Mucosa of descending colon (tissue), 3 donors: ENCODE measurements around the gene CHRNA9. TPM values are rescaled to one million over a fixed set of nuclear protein-coding genes. Genes with fewer than 3 reads are reported as not detected.

Source experiments
- ATAC-seq: fragments of 200-7000 bp; cut with Tn5 transposase; one replicate; pipeline ENCODE4 v1.9.1; 2020; ENCODE audit warnings: mild to moderate bottlenecking, moderate library complexity
- DNase-seq, 3 donors: peaks; one replicate each; pipeline ENCODE4 v3.0.0-alpha.2; 2020
- H3K36me3 ChIP-seq: fragments of 200-600 bp; one replicate; pipeline ENCODE4 v1.8.0; 2021; ENCODE audit warnings: low read depth, mild to moderate bottlenecking
- H3K4me1 ChIP-seq: fragments of 200-600 bp; one replicate; pipeline ENCODE4 v1.8.0; 2021; ENCODE audit warnings: low read depth, mild to moderate bottlenecking
- H3K4me3 ChIP-seq: fragments of 200-600 bp; one replicate; pipeline ENCODE4 v1.8.0; 2021; ENCODE audit warnings: mild to moderate bottlenecking
- H3K9me3 ChIP-seq: fragments of 200-600 bp; one replicate; pipeline ENCODE4 v1.8.0; 2021; ENCODE audit warnings: mild to moderate bottlenecking
- intact Hi-C, 2 donors: fragments of 100-400 bp; cut with DNase I in 1 of 2; cut with micrococcal nuclease in 1 of 2; formaldehyde crosslinking; loops; one replicate each; pipeline versions ENCODE4 v1.11.0 to v1.11.1; 2022; cut with DNase I, micrococcal nuclease
- total RNA-seq, 3 donors: library from RNA; stranded (reverse); fragmentation: NEBNext Ultra II Directional in 2 of 3; extraction: Animal tissue kit (Norgen Biotek cat#: 25700) in 2 of 3; gene quantifications; one replicate each; pipeline versions ENCODE4 v1.2.1 to v1.2.4, GENCODE V29; 2021 to 2023
- TF ChIP-seq, protein P1 (sequence below): fragments of 200-600 bp; IDR thresholded peaks from one replicate; pipeline ENCODE4 v1.8.0; 2022; ENCODE audit warnings: antibody characterized with exemption, mild to moderate bottlenecking
- donor health status: DM: no; HTN: no; CAD: no; lungs with moderate emphysema.
- donor health status: DM: no; HTN: no; CAD: no.
- donor health status: DM: no; HTN: yes; CAD: no.

CHRNA9 gene
- total RNA-seq, 3 donors from 2014 or later, result not detected

DNA sequence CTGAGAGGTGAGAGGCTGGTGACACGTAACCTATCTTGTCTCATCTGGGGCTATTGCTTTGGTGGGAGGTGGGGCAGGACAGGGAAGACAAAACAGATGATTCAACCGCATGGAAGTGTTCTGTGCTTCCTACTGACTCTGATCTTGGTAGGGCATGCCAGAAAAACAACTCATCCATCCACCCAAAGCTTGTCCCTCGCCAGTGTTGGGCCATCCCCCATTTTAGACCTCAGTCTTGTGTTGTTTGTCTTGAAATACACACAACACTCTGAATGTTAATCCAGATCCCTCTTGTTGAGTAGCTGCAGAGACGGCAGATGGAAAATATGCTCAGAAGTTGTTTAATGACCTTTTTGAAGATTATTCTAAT, 377 bp downstream of the CHRNA9 start:
- no peak for ATAC-seq
- no peaks in the 10 kb centered on the region for H3K9me3 ChIP-seq
- no peak overlapping the region for H3K4me3 ChIP-seq
- H3K4me1 ChIP-seq, result no peaks in the 10 kb centered on the region
- intact Hi-C loops, result no loop called here
- no peaks in the 10 kb centered on the region for H3K36me3 ChIP-seq
- DNase-seq, result no peak
- TF ChIP-seq, protein P1, sequence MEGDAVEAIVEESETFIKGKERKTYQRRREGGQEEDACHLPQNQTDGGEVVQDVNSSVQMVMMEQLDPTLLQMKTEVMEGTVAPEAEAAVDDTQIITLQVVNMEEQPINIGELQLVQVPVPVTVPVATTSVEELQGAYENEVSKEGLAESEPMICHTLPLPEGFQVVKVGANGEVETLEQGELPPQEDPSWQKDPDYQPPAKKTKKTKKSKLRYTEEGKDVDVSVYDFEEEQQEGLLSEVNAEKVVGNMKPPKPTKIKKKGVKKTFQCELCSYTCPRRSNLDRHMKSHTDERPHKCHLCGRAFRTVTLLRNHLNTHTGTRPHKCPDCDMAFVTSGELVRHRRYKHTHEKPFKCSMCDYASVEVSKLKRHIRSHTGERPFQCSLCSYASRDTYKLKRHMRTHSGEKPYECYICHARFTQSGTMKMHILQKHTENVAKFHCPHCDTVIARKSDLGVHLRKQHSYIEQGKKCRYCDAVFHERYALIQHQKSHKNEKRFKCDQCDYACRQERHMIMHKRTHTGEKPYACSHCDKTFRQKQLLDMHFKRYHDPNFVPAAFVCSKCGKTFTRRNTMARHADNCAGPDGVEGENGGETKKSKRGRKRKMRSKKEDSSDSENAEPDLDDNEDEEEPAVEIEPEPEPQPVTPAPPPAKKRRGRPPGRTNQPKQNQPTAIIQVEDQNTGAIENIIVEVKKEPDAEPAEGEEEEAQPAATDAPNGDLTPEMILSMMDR, result no peak

DNA sequence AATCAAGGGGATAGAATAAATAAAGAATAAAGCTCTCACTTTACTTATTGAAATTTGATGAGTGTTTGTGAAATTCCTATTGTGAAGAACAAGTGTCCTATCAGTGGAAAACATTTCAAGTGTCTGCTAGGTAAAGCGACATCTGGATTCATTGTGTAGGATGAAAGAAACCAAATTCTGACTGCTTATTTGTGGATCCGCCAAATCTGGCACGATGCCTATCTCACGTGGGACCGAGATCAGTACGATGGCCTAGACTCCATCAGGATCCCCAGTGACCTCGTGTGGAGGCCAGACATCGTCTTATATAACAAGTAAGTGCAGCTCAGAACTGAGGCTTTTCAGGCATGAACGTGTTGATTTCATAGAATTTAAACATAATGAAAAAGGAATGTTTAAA, 1.9 kb downstream of the CHRNA9 start:
- no peaks in the 10 kb centered on the region for H3K36me3 ChIP-seq
- TF ChIP-seq, protein P1, result no peak
- ATAC-seq (no peak), DNase-seq (no peak)
- intact Hi-C loops, result no loop called here
- H3K4me1 ChIP-seq, result no peaks in the 10 kb centered on the region
- H3K4me3 ChIP-seq, result no peak overlapping the region
- H3K9me3 ChIP-seq, result no peaks in the 10 kb centered on the region

DNA sequence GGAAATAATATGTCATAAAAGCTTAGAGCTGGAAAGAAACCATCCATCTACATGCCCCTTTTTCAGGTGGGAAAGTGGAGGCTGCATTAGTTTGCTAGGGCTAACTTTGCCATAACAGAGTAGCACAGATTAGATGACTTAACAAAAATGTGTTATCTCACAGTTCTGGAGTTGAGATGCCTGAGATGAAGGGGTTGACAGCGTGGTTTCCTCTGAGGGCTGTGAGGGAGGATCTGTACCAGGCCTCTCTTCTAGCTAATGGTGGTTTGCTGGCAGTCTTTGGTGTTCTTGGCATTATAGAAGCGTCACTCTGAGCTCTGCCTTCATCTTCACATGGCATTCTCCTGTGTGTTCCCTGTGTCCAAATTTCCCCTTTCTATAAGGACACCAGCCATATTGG, 2.4 kb downstream of the CHRNA9 start:
- ATAC-seq, result no peak
- no peaks in the 10 kb centered on the region for H3K9me3 ChIP-seq
- no peak overlapping the region for H3K4me3 ChIP-seq
- no peak for DNase-seq
- intact Hi-C loops, result no loop called here
- no peaks in the 10 kb centered on the region for H3K4me1 ChIP-seq
- TF ChIP-seq, protein P1, result no peak
- no peaks in the 10 kb centered on the region for H3K36me3 ChIP-seq

DNA sequence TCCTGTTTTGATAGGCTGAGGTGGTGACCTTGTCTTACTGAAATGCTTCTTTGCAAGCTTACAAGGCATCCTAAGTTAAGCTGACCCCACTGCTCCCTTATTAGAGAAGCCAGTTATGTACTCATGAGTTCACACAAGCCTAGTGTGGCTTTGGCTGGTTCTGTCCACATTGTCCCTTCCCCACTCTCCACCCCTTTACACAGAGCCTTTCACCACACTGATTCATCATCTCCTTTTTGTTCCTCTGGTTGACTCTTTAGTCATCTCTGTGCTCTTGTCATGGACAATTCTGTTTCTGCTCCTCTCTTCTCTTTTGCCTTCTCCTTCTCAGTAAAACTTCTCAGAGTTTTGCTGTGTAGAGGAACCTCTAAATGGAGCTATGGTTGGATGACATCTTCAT, 4.9 kb downstream of the CHRNA9 start:
- DNase-seq, result no peak
- Histone ChIP-seq H3K9me3 (no peaks in the 10 kb centered on the region), H3K4me1 (no peaks in the 10 kb centered on the region), H3K4me3 (no peak overlapping the region), H3K36me3 (no peaks in the 10 kb centered on the region)
- intact Hi-C loops, result no loop called here
- TF ChIP-seq, protein P1, result no peak
- ATAC-seq, result no peak

DNA sequence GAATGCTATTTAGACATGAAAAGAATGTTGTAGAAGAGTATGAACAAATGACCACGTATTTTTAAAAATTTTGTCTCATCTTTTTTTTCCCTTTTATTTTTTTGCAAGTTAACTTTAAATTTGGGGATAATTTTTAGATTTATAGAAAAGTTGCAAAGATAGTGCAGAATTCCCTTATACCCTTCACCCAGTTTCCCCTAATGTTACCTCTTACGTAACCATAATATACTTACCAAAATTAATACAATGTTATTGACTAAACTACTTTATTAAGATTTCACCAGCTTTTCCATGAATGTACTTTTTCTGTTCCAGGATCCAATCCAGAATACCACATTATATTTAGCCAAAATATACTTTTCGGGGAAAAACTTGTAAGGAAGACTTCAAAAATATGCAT, 12.3 kb downstream of the CHRNA9 start:
- intact Hi-C loops, result no loop called here
- DNase-seq (no peak), ATAC-seq (no peak)
- TF ChIP-seq, protein P1, result no peak
- Histone ChIP-seq H3K4me1 (no peaks in the 10 kb centered on the region), H3K9me3 (no peaks in the 10 kb centered on the region), H3K36me3 (no peaks in the 10 kb centered on the region), H3K4me3 (no peak overlapping the region)

DNA sequence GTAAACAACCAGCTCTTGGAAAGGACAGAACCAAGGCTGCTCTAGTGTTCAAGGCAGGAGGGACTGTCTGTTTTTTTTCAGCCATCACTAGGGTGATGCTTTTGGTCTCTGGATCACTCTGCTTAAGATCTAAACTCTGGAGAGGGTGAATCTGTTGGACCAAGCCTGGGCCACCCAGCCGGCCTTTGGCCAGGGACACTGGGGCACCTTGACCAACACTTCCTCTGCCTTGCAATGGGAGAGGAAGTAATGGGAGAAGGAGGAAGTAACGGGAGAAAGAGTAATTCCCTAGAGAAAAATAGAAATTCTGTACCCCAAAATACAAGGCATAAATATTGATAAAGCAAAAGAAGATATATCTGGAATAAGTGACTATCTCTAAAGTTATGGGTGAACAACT, 12.9 kb downstream of the CHRNA9 start:
- no peak for ATAC-seq
- H3K4me3 ChIP-seq, result no peak overlapping the region

More for the DNA sequence above, 12.9 kb downstream of the CHRNA9 start:
- no peaks in the 10 kb centered on the region for H3K36me3 ChIP-seq
- TF ChIP-seq, protein P1, result no peak
- intact Hi-C loops, result no loop called here
- H3K9me3 ChIP-seq, result no peaks in the 10 kb centered on the region
- DNase-seq, result no peak
- no peaks in the 10 kb centered on the region for H3K4me1 ChIP-seq
